CD4-positive, alpha-beta memory T cell (primary cell): ENCODE measurements around the gene GASK1A. TPM values are rescaled to one million over a fixed set of nuclear protein-coding genes. Genes with fewer than 3 reads are reported as not detected.
"Not testable (repeated sequence)": the region's sequence is repeated elsewhere in the genome, so short reads cannot be mapped to it uniquely, and the experiment has no call there.

Experiments used
- CTCF ChIA-PET: fragments of 350-600 bp; sonication (Branson Sonifier 250); formaldehyde crosslinking; loops from one replicate; lab custom pipeline; 2021; ENCODE audit warnings: inconsistent platforms; ENCODE audit not compliant: partially characterized antibody; lab: Charles Lee
- POLR2A ChIA-PET: fragments of 350-600 bp; sonication (Branson Sonifier 250); formaldehyde crosslinking; loops from one replicate; lab custom pipeline; 2021; ENCODE audit not compliant: partially characterized antibody; lab: Charles Lee
- DNase-seq, 5 donors: peaks; one replicate each; pipeline versions ENCODE4 v3.0.0 to v3.0.0-alpha.2; 2020 to 2022; ENCODE audit warnings: mixed read lengths in 1 of 5
- H3K27ac ChIP-seq: one replicate; pipeline ENCODE4 v1.7.0; 2013; ENCODE audit warnings: low read depth, low read length
- H3K27me3 ChIP-seq: 2 replicates; pipeline ENCODE4 v1.7.0; 2013; ENCODE audit warnings: mild to moderate bottlenecking, low read length, moderate library complexity; ENCODE audit not compliant: insufficient read depth
- H3K36me3 ChIP-seq: 2 replicates; pipeline ENCODE4 v1.7.0; 2013; ENCODE audit warnings: mild to moderate bottlenecking, low read length, moderate library complexity; ENCODE audit not compliant: insufficient read depth
- H3K4me1 ChIP-seq: 2 replicates; pipeline ENCODE4 v1.7.0; 2013; ENCODE audit warnings: mild to moderate bottlenecking, low read length, moderate library complexity; ENCODE audit not compliant: insufficient read depth
- H3K4me3 ChIP-seq, 2 donors: one replicate each; pipeline ENCODE4 v1.7.0; 2013; ENCODE audit warnings: low read length in 2 of 2, mild to moderate bottlenecking in 1 of 2
- H3K9me3 ChIP-seq, 2 donors: one replicate each; pipeline ENCODE4 v1.7.0; 2013; ENCODE audit warnings: low read length in 2 of 2, control low read depth in 1 of 2; ENCODE audit not compliant: control insufficient read depth in 1 of 2
- H3K27ac Mint-ChIP-seq, 7 donors: one replicate each; pipeline ENCODE4 v1.8.0; 2020 to 2021; ENCODE audit warnings: mixed read lengths in 7 of 7, mild to moderate bottlenecking in 6 of 7, inconsistent platforms in 3 of 7, moderate library complexity in 3 of 7
- H3K27me3 Mint-ChIP-seq, 2 donors: one replicate each; pipeline ENCODE4 v1.8.0; 2020 to 2021; ENCODE audit warnings: mixed read lengths in 2 of 2
- H3K36me3 Mint-ChIP-seq, 2 donors: one replicate each; pipeline ENCODE4 v1.8.0; 2020 to 2021; ENCODE audit warnings: mixed read lengths in 2 of 2, inconsistent platforms in 1 of 2, mild to moderate bottlenecking in 1 of 2
- H3K4me1 Mint-ChIP-seq, 4 donors: one replicate each; pipeline ENCODE4 v1.8.0; 2020 to 2021; ENCODE audit warnings: mixed read lengths in 4 of 4, mild to moderate bottlenecking in 1 of 4
- H3K4me3 Mint-ChIP-seq, 8 donors: one replicate each; pipeline ENCODE4 v1.8.0; 2020 to 2021; ENCODE audit warnings: mixed read lengths in 8 of 8, mild to moderate bottlenecking in 7 of 8, moderate library complexity in 6 of 8, inconsistent platforms in 3 of 8
- H3K9me3 Mint-ChIP-seq, 8 donors: one replicate each; pipeline ENCODE4 v1.8.0; 2020 to 2021; ENCODE audit warnings: mixed read lengths in 8 of 8, mild to moderate bottlenecking in 5 of 8, inconsistent platforms in 3 of 8, moderate library complexity in 1 of 8
- intact Hi-C: fragments of 100-400 bp; cut with micrococcal nuclease; formaldehyde crosslinking; loops from one replicate; pipeline ENCODE4 v1.15.1; 2023
- polyA plus RNA-seq, 2 donors: library from polyadenylated mRNA; unstranded; fragments of 300-500 nt; fragmentation: Illumina TruSeq; gene quantifications; one replicate each; pipeline ENCODE4 v1.2.3, GENCODE V29; 2021
- total RNA-seq, 2 experiments: library from RNA; stranded (reverse); gene quantifications; one replicate each; pipeline ENCODE4 v1.2.3, GENCODE V29; 2021

The GASK1A gene
- total and polyA plus RNA-seq, 4 experiments from 2014 or later, result not detected

DNA sequence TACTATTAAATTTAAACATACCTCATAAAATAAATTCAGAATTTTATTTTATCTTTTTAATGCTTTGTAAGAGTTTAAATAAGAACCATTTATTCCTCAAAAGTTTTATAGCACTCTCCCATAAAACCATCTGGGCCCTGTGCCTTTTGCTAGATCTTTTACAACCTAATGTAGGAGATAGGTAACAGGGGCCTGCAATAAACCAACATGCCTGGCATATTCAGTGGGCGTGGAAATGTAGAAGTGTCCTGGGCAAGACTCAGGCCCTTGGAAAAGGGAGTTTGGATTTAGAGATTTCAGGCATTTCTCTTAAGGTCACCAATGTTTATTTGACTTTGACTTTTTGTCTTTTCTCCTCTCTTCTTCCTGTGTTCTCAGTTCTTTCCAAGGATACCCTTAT is 80.3 kb downstream of the GASK1A start:
- no peak overlapping the region for H3K27ac ChIP-seq
- Mint-ChIP-seq H3K27me3 (no peaks in the 10 kb centered on the region), H3K4me1 (peaks cover 0 to 10% (median 8%) of the 10 kb centered on the region in 4 donors), H3K9me3 (no peaks in the 10 kb centered on the region), H3K4me3 (no peak overlapping the region), H3K36me3 (no peaks in the 10 kb centered on the region), H3K27ac (no peak overlapping the region)
- intact Hi-C loops, result no loop called here
- DNase-seq, result no peak
- no peaks in the 10 kb centered on the region for H3K36me3 ChIP-seq
- ChIA-PET POLR2A (no interaction called here), CTCF (no interaction called here)
- H3K27me3 ChIP-seq, result no peaks in the 10 kb centered on the region
- no peaks in the 10 kb centered on the region for H3K9me3 ChIP-seq
- peaks cover 9% of the 10 kb centered on the region for H3K4me1 ChIP-seq
- no peak overlapping the region for H3K4me3 ChIP-seq

GRCh38 chr3:43061101-43061895 is 82.2 kb downstream of the GASK1A start:
- no peaks in the 10 kb centered on the region for H3K9me3 Mint-ChIP-seq
- no peaks in the 10 kb centered on the region for H3K36me3 Mint-ChIP-seq
- H3K27me3 Mint-ChIP-seq, result no peaks in the 10 kb centered on the region
- H3K27me3 ChIP-seq, result no peaks in the 10 kb centered on the region
- no peak overlapping the region for H3K4me3 Mint-ChIP-seq
- peaks cover 9% of the 10 kb centered on the region for H3K4me1 ChIP-seq
- peaks cover 0 to 10% (median 8%) of the 10 kb centered on the region in 4 donors for H3K4me1 Mint-ChIP-seq
- H3K36me3 ChIP-seq, result no peaks in the 10 kb centered on the region
- CTCF ChIA-PET, result interaction anchor here (1.4 kb wide), 1 partner anchor 100 kb away, joined by 5 read pairs; no protein-coding TSS in a partner anchor
- no peaks in the 10 kb centered on the region for H3K9me3 ChIP-seq
- peak overlapping the region in 1 of 7 donors; percentile 19 for H3K27ac Mint-ChIP-seq
- DNase-seq, result no peak
- intact Hi-C loops, result no loop called here
- POLR2A ChIA-PET, result no interaction called here
- no peak overlapping the region for H3K27ac ChIP-seq
- H3K4me3 ChIP-seq, result no peak overlapping the region

DNA sequence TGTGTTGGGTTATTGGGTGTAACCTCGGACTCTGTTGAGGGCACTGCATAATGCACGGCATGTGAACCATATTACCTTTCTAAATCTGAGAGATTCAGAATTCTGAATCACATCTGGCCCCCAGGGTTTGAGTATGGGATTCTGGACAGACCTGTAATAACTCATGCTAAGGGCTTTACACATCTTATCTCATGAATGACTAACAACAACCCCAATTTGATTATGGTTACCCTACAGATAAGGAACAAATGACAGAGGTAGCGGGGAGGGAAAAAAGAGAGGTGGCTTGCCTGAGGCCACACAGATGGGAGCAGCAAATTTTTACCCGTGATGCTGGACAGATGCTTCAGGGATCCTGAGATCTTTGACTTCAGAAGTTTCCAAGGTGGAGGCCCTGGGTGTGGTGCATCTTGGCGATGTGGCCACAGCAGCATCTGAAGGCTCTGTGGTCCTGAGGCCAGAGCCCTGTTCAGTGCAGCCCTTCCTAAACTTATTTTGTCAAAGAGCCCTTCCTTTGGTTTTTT is 83.0 kb downstream of the GASK1A start:
- Histone ChIP-seq H3K36me3 (no peaks in the 10 kb centered on the region), H3K4me1 (peaks cover 9% of the 10 kb centered on the region), H3K27me3 (no peaks in the 10 kb centered on the region), H3K4me3 (no peak overlapping the region), H3K9me3 (no peaks in the 10 kb centered on the region), H3K27ac (no peak overlapping the region)
- Mint-ChIP-seq H3K36me3 (no peaks in the 10 kb centered on the region), H3K9me3 (no peaks in the 10 kb centered on the region), H3K4me1 (peaks cover 0 to 10% (median 8%) of the 10 kb centered on the region in 4 donors), H3K4me3 (no peak overlapping the region), H3K27ac (no peak overlapping the region), H3K27me3 (no peaks in the 10 kb centered on the region)
- intact Hi-C loops, result no loop called here
- no peak for DNase-seq
- ChIA-PET CTCF (interaction anchor here (1.4 kb wide), 1 partner anchor 101 kb away, joined by 5 read pairs; no protein-coding TSS in a partner anchor), POLR2A (no interaction called here)

DNA sequence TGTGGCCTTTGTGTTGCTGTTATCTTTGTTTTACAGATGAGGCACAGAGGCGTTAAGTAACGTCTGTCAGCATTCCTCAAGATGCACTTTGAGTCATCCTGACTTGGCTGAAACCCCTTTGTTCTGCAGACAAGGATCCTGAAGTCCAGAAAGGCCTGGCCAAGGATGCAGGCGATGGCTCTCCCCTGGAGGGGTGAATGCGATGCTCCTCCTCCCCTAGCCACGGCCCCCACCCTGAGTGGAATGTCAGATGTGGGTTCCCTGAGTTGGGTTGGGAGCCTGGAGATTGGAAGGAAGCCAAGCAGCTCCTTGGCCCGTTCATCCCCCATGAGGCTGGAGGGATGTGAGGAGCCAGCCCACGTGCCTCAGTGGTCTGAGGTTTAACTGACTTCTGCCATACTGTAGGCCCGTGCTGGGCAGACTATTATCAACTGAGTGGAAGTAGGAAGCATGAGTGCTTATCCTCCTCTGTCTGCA is 83.5 kb downstream of the GASK1A start:
- H3K36me3 Mint-ChIP-seq, result no peaks in the 10 kb centered on the region
- no peak overlapping the region for H3K27ac Mint-ChIP-seq
- Histone ChIP-seq H3K36me3 (no peaks in the 10 kb centered on the region), H3K27me3 (no peaks in the 10 kb centered on the region), H3K9me3 (no peaks in the 10 kb centered on the region), H3K4me1 (peaks cover 9% of the 10 kb centered on the region), H3K4me3 (no peak overlapping the region), H3K27ac (no peak overlapping the region)
- no peak for DNase-seq
- no peak overlapping the region for H3K4me3 Mint-ChIP-seq
- no peaks in the 10 kb centered on the region for H3K9me3 Mint-ChIP-seq
- no peaks in the 10 kb centered on the region for H3K27me3 Mint-ChIP-seq
- CTCF ChIA-PET, result interaction anchor here (1.1 kb wide), 1 partner anchor 101 kb away, joined by 5 read pairs; no protein-coding TSS in a partner anchor
- POLR2A ChIA-PET, result no interaction called here
- intact Hi-C loops, result no loop called here
- peaks cover 0 to 10% (median 8%) of the 10 kb centered on the region in 4 donors for H3K4me1 Mint-ChIP-seq

DNA sequence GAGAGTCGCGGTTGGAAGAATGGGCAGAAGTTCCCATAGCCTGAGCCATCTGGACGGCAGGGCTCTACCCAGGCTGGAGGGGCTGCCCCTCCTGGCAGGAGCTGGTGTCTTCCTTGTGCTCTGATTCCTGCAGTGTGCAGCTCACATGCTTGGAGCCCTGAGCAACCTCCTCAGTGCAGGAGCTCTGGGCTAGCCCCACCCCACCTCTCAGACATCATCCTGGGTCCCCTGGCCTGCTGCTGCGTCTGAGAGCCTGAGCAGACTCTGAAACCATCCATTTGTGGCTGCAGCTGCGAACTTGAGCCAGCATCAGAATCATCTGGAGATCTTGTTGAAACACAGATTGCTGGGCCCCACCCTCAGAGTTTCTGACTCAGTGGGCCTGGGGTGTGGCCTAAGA is 84.0 kb downstream of the GASK1A start:
- Mint-ChIP-seq H3K27me3 (no peaks in the 10 kb centered on the region), H3K27ac (no peak overlapping the region), H3K9me3 (no peaks in the 10 kb centered on the region), H3K36me3 (no peaks in the 10 kb centered on the region), H3K4me1 (peaks cover 0 to 10% (median 8%) of the 10 kb centered on the region in 4 donors), H3K4me3 (no peak overlapping the region)
- POLR2A ChIA-PET, result no interaction called here
- H3K27ac ChIP-seq, result no peak overlapping the region
- intact Hi-C loops, result no loop called here
- H3K4me3 ChIP-seq, result no peak overlapping the region
- no peaks in the 10 kb centered on the region for H3K36me3 ChIP-seq
- H3K9me3 ChIP-seq, result no peaks in the 10 kb centered on the region
- CTCF ChIA-PET, result interaction anchor here (1.1 kb wide), 1 partner anchor 101 kb away, joined by 5 read pairs; no protein-coding TSS in a partner anchor
- H3K27me3 ChIP-seq, result no peaks in the 10 kb centered on the region
- peaks cover 9% of the 10 kb centered on the region for H3K4me1 ChIP-seq
- DNase-seq, result no peak

- H3K27me3 ChIP-seq, H3K4me1 ChIP-seq, H3K4me1 Mint-ChIP-seq, H3K27ac Mint-ChIP-seq, H3K4me3 ChIP-seq, H3K27me3 Mint-ChIP-seq, H3K4me3 Mint-ChIP-seq, DNase-seq, H3K36me3 Mint-ChIP-seq, H3K27ac ChIP-seq, H3K9me3 Mint-ChIP-seq, H3K36me3 ChIP-seq, POLR2A ChIA-PET, H3K9me3 ChIP-seq: not testable (repeated sequence)
- intact Hi-C loops, result loop anchor here (2.0 kb wide), 1 partner anchor 110 kb away; no protein-coding TSS in a partner anchor
- CTCF ChIA-PET, result interaction anchor here (1.0 to 4.0 kb wide), 9 partner anchors 12 to 112 kb away, joined by 3 to 102 read pairs (median 5); partner anchors contain the start of gene GASK1A
Observed at GRCh38 chr3:43070670-43071069, 91.6 kb downstream of the GASK1A start.

DNA sequence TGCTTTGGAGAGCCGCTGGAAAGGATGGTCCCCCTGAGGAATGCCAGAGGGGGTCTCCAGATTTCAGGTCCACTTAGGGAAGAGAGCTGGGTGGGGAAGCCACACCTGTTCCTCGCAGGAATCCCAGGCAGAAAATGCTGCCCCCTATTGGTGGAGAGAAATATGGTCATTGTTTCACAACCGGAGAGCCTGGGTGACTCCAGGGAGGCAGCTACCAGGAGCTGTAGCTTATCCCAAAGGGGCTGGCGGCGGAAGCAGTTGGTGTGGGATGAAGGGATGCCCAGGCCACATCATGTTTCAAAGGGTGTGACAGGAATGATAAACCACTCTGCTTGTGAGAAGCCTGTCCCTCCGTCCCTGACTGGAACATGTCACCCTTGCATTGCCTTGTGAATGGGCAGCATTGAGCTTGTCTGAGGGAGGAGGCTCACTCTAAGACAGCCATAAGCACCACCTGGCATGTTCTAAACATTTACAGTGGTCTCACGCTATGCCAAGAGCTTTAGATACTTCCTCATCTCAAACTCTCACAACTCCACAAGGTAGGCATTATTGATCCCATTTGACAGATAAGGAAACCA is 92.3 kb downstream of the GASK1A start:
- no peaks in the 10 kb centered on the region for H3K36me3 Mint-ChIP-seq
- no peak overlapping the region for H3K4me3 Mint-ChIP-seq
- peak in 3 of 5 donors; percentile 18 to 40 (median 19) for DNase-seq
- no peak overlapping the region for H3K27ac Mint-ChIP-seq
- H3K27me3 Mint-ChIP-seq, result no peaks in the 10 kb centered on the region
- intact Hi-C loops, result loop anchor here (2.0 kb wide), 1 partner anchor 111 kb away; no protein-coding TSS in a partner anchor
- Histone ChIP-seq H3K27me3 (no peaks in the 10 kb centered on the region), H3K27ac (no peak overlapping the region), H3K4me1 (no peaks in the 10 kb centered on the region), H3K9me3 (no peaks in the 10 kb centered on the region), H3K4me3 (no peak overlapping the region), H3K36me3 (no peaks in the 10 kb centered on the region)
- ChIA-PET POLR2A (interaction anchor here (0.5 kb wide), 1 partner anchor 481 kb away, joined by 3 read pairs; the partner anchor contains the start of gene SS18L2), CTCF (interaction anchor here (0.9 to 4.0 kb wide), 12 partner anchors 13 to 118 kb away, joined by 3 to 102 read pairs (median 4); partner anchors contain the start of gene GASK1A)
- H3K4me1 Mint-ChIP-seq, result peaks cover 0 to 6% (median 0%) of the 10 kb centered on the region in 4 donors
- peaks cover 0 to 1% (median 0%) of the 10 kb centered on the region in 8 donors for H3K9me3 Mint-ChIP-seq
